Measurements from ENCODE around the gene ATG10. TPM values are rescaled to one million over a fixed set of nuclear protein-coding genes. Genes with fewer than 3 reads are reported as not detected.

Gene ATG10
- total RNA-seq, 1 experiment from 2014 or later: 10.0 TPM

DNA sequence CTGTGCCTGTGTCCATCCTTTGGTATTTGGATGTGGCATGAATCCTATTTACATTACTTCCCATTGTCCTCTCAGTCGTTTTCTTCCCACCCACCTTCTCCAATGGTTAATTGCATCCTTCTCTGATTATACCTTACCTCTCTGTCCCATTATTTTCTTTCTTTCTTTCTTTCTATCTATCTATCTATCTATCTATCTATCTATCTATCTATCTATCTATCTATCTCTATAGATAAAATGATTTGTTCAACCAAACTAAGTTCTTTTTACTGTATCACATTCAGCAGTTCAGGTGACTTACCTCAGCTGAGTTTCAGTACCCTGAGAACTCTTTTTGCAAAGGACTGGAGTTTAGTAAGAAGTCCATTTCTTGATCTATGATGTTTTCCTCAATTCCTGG, 225.7 kb downstream of the ATG10 start:
- no peak overlapping the region for H3K27ac Mint-ChIP-seq (ENCODE audit: unreplicated experiment)
- no peak overlapping the region for H3K4me3 Mint-ChIP-seq (ENCODE audit: low read depth, unreplicated experiment)
- intact Hi-C loops (cut with micrococcal nuclease; ENCODE audit: unreplicated experiment): no loop called here
- CTCF ChIA-PET: no interaction called here
- H3K9me3 Mint-ChIP-seq (ENCODE audit: low read depth, unreplicated experiment): no peaks in the 10 kb centered on the region
- TF ChIP-seq, protein P1, sequence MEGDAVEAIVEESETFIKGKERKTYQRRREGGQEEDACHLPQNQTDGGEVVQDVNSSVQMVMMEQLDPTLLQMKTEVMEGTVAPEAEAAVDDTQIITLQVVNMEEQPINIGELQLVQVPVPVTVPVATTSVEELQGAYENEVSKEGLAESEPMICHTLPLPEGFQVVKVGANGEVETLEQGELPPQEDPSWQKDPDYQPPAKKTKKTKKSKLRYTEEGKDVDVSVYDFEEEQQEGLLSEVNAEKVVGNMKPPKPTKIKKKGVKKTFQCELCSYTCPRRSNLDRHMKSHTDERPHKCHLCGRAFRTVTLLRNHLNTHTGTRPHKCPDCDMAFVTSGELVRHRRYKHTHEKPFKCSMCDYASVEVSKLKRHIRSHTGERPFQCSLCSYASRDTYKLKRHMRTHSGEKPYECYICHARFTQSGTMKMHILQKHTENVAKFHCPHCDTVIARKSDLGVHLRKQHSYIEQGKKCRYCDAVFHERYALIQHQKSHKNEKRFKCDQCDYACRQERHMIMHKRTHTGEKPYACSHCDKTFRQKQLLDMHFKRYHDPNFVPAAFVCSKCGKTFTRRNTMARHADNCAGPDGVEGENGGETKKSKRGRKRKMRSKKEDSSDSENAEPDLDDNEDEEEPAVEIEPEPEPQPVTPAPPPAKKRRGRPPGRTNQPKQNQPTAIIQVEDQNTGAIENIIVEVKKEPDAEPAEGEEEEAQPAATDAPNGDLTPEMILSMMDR (IDR thresholded peaks at IDR 0.05; ENCODE audit: unreplicated experiment): no peak
- no peaks in the 10 kb centered on the region for H3K4me1 Mint-ChIP-seq (ENCODE audit: low read depth, unreplicated experiment)
- no TSS peak for BruUV-seq (replicated peaks)
- no peaks in the 10 kb centered on the region for H3K27me3 Mint-ChIP-seq (ENCODE audit: unreplicated experiment)
- DNase-seq: no peak
- no peaks in the 10 kb centered on the region for H3K36me3 Mint-ChIP-seq (ENCODE audit: insufficient read depth, unreplicated experiment)

DNA sequence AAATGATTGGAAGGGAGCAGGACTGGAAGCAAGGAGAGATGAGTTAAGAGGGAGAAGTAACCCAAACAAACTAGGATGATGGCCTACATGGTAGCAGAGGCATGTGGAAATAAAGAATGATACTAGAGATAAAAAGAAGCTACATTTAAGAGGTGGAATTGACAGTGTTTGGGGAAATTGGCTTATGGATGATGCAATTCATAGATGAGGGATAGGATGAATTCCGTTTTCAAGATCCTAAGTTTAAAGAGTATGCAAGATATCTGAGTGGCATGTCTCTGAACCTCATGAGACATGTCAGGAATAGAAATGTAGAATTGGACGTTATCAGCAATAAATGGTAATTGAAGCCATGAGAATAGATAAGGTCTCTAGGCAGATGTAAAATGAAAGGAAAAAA, 232.7 kb downstream of the ATG10 start:
- BruUV-seq (replicated peaks): no TSS peak
- H3K4me1 Mint-ChIP-seq (ENCODE audit: low read depth, unreplicated experiment): no peaks in the 10 kb centered on the region
- no peaks in the 10 kb centered on the region for H3K9me3 Mint-ChIP-seq (ENCODE audit: low read depth, unreplicated experiment)
- no peaks in the 10 kb centered on the region for H3K27me3 Mint-ChIP-seq (ENCODE audit: unreplicated experiment)
- no peak overlapping the region for H3K4me3 Mint-ChIP-seq (ENCODE audit: low read depth, unreplicated experiment)
- TF ChIP-seq, protein P1 (IDR thresholded peaks at IDR 0.05; ENCODE audit: unreplicated experiment): no peak
- H3K27ac Mint-ChIP-seq (ENCODE audit: unreplicated experiment): no peak overlapping the region
- DNase-seq: no peak
- H3K36me3 Mint-ChIP-seq (ENCODE audit: insufficient read depth, unreplicated experiment): no peaks in the 10 kb centered on the region
- intact Hi-C loops (cut with micrococcal nuclease; ENCODE audit: unreplicated experiment): no loop called here
- CTCF ChIA-PET: no interaction called here

DNA sequence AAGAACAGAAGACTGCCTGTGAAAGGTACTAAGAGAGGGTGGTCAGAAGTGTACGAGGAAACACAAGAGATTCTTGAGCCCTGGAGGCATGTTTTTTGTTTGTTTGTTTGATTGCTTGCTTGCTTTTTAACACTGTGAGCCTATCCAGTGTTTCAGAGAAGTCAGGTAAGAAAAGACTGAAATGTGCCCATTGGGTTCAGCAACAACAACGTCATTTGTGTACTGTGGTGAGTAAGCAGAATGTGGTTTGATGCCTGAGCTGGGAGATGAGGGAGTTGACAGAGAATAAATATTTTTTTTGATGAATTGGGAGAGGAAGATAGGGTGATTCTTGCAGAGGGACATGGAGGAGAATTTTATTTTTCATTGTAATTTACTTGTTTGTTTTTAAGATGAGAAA, 233.2 kb downstream of the ATG10 start:
- TF ChIP-seq, protein P1 (IDR thresholded peaks at IDR 0.05; ENCODE audit: unreplicated experiment): no peak
- H3K9me3 Mint-ChIP-seq (ENCODE audit: low read depth, unreplicated experiment): no peaks in the 10 kb centered on the region
- intact Hi-C loops (cut with micrococcal nuclease; ENCODE audit: unreplicated experiment): no loop called here

DNA sequence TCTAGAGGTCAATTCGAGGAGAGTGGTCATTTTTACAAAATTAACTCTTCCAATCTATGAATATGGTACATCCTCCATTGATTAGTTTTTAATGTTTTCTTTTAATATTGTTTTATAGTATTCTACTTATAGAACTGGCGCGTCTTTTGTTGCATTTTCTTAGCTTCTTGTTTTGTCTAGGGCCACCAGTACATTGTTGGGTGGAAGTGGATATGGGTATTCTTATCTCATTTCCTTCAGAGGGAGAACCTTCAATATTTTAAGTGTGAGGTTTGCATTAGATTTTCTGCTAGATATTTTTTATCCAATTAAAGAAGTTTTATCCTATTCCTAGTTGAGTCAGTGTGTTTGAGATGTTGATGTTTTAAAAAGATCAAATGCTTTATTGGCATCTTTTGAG, 236.5 kb downstream of the ATG10 start:
- H3K4me3 Mint-ChIP-seq (ENCODE audit: low read depth, unreplicated experiment): no peak overlapping the region
- H3K4me1 Mint-ChIP-seq (ENCODE audit: low read depth, unreplicated experiment): no peaks in the 10 kb centered on the region
- no peaks in the 10 kb centered on the region for H3K27me3 Mint-ChIP-seq (ENCODE audit: unreplicated experiment)
- intact Hi-C loops (cut with micrococcal nuclease; ENCODE audit: unreplicated experiment): no loop called here
- CTCF ChIA-PET: interaction anchor here (0.6 kb wide), 1 partner anchor 56 kb away, joined by 3 read pairs; no protein-coding TSS in a partner anchor
- DNase-seq: no peak
- no peaks in the 10 kb centered on the region for H3K9me3 Mint-ChIP-seq (ENCODE audit: low read depth, unreplicated experiment)
- TF ChIP-seq, protein P1 (IDR thresholded peaks at IDR 0.05; ENCODE audit: unreplicated experiment): no peak
- no peaks in the 10 kb centered on the region for H3K36me3 Mint-ChIP-seq (ENCODE audit: insufficient read depth, unreplicated experiment)
- H3K27ac Mint-ChIP-seq (ENCODE audit: unreplicated experiment): no peak overlapping the region
- BruUV-seq (replicated peaks): no TSS peak

More for the DNA sequence above, 233.2 kb downstream of the ATG10 start:
- no peak overlapping the region for H3K27ac Mint-ChIP-seq (ENCODE audit: unreplicated experiment)
- no peaks in the 10 kb centered on the region for H3K36me3 Mint-ChIP-seq (ENCODE audit: insufficient read depth, unreplicated experiment)
- no peak overlapping the region for H3K4me3 Mint-ChIP-seq (ENCODE audit: low read depth, unreplicated experiment)
- no peaks in the 10 kb centered on the region for H3K27me3 Mint-ChIP-seq (ENCODE audit: unreplicated experiment)
- no peak for DNase-seq
- H3K4me1 Mint-ChIP-seq (ENCODE audit: low read depth, unreplicated experiment): no peaks in the 10 kb centered on the region
- CTCF ChIA-PET: interaction anchor here (0.5 to 1.1 kb wide), 2 partner anchors 16 to 104 kb away, joined by 3 to 4 read pairs; no protein-coding TSS in a partner anchor
- BruUV-seq (replicated peaks): no TSS peak
